Gastrocnemius medialis (tissue), 4 donors: ENCODE data around the gene PADI3. TPM values are rescaled to one million over a fixed set of nuclear protein-coding genes. Genes with fewer than 3 reads are reported as not detected.

ENCODE experiments used
- ATAC-seq, 2 donors: fragments of 150-250 bp; one replicate each; pipeline ENCODE4 v1.9.1; 2016
- DNase-seq, 2 donors: peaks; one replicate each; pipeline ENCODE4 v3.0.0-alpha.2; 2019
- H3K27ac ChIP-seq, 4 donors: fragments of 200-600 bp; sonication (generic); 1 replicate in 1 of 4; 2 replicates in 3 of 4; pipeline ENCODE4 v1.5.1; 2016 to 2018; ENCODE audit warnings: mild to moderate bottlenecking in 2 of 4, moderate library complexity in 1 of 4
- H3K27me3 ChIP-seq, 3 donors: fragments of 200-600 bp; sonication (generic) in 2 of 3; 1 replicate in 1 of 3; 2 replicates in 2 of 3; pipeline versions ENCODE4 v1.5.1 to v1.6.0; 2016 to 2019; ENCODE audit warnings: mild to moderate bottlenecking in 1 of 3, moderate library complexity in 1 of 3
- H3K36me3 ChIP-seq, 2 donors: fragments of 200-600 bp; sonication (generic) in 1 of 2; one replicate each; pipeline ENCODE4 v1.5.1; 2017 to 2018
- H3K4me1 ChIP-seq, 2 donors: fragments of 200-600 bp; sonication (generic) in 1 of 2; one replicate each; pipeline ENCODE4 v1.5.1; 2016 to 2017; ENCODE audit warnings: mild to moderate bottlenecking in 2 of 2
- H3K4me3 ChIP-seq, 4 donors: fragments of 200-600 bp; sonication (generic) in 3 of 4; 1 replicate in 1 of 4; 2 replicates in 3 of 4; pipeline ENCODE4 v1.5.1; 2016 to 2019; ENCODE audit warnings: mild to moderate bottlenecking in 2 of 4
- H3K9me3 ChIP-seq, 3 donors: fragments of 200-600 bp; sonication (generic) in 2 of 3; 1 replicate in 1 of 3; 2 replicates in 2 of 3; pipeline ENCODE4 v1.5.1; 2016 to 2019
- POLR2A ChIP-seq, 2 donors: fragments of 450-650 bp; IDR thresholded peaks; one replicate each; pipeline ENCODE4 v1.6.1; 2017; ENCODE audit warnings: antibody characterized with exemption in 2 of 2, mild to moderate bottlenecking in 2 of 2, moderate library complexity in 2 of 2
- in situ Hi-C, 4 donors: fragments of 200-750 bp; cut with MboI; loops; one replicate each; pipeline versions ENCODE4 v1.15.0 to v1.8.0; 2017; ENCODE audit warnings: low sequenced_read_pairs in 4 of 4
- intact Hi-C: fragments of 100-400 bp; cut with DNase I; formaldehyde crosslinking; loops from one replicate; pipeline ENCODE4 v1.15.1; 2023; ENCODE audit warnings: low total_unique reads
- total RNA-seq, 4 donors: library from RNA; depleted of rRNA; stranded (reverse); fragments of >200 nt; gene quantifications; one replicate each; pipeline versions ENCODE4 v1.1.0 to v1.2.3, GENCODE V29; 2016
- TF ChIP-seq, protein P1 (sequence below), 5 experiments: fragments of 450-650 bp in 3 of 5; fragments of 200-600 bp in 2 of 5; sonication (generic) in 2 of 5; IDR thresholded peaks in 4 of 5; conservative IDR thresholded peaks in 1 of 5; 1 replicate in 4 of 5; 2 replicates in 1 of 5; pipeline ENCODE4 v1.5.1; 2016 to 2019; ENCODE audit warnings: antibody characterized with exemption in 5 of 5, mild to moderate bottlenecking in 3 of 5, moderate library complexity in 3 of 5

Gene PADI3
- total RNA-seq, 4 donors from 2014 or later = not detected

DNA sequence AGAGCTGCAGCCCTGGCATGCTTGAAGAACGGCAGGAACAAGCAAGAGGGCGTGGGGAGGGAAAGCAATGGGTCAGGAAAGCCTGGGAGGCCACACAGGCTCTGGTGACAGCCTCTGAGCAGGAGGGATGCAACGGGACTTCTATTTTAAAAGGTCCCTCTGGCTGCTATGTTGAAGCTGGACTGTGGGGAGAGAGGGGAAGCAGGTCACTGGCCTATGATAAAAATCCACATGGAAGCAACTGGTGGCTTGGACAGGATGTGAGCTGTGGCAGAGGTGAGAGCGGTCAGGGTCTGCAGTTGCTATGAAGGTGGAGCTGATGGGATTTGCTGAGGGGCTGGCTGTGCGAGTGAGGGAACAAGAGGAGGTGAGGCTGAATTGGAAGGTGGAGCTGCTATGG, 32.8 kb upstream of the PADI3 start:
- ATAC-seq (no peak), DNase-seq (no peak)
- H3K4me1 ChIP-seq = no peaks in the 10 kb centered on the region
- H3K27me3 ChIP-seq = peaks cover 11 to 41% (median 28%) of the 10 kb centered on the region in 3 donors
- in situ Hi-C loops (no loop called here), intact Hi-C loops (no loop called here)
- no peaks in the 10 kb centered on the region for H3K36me3 ChIP-seq
- H3K4me3 ChIP-seq = no peak overlapping the region
- no peak for TF ChIP-seq POLR2A (IDR thresholded peaks at IDR 0.05)
- TF ChIP-seq, protein P1, sequence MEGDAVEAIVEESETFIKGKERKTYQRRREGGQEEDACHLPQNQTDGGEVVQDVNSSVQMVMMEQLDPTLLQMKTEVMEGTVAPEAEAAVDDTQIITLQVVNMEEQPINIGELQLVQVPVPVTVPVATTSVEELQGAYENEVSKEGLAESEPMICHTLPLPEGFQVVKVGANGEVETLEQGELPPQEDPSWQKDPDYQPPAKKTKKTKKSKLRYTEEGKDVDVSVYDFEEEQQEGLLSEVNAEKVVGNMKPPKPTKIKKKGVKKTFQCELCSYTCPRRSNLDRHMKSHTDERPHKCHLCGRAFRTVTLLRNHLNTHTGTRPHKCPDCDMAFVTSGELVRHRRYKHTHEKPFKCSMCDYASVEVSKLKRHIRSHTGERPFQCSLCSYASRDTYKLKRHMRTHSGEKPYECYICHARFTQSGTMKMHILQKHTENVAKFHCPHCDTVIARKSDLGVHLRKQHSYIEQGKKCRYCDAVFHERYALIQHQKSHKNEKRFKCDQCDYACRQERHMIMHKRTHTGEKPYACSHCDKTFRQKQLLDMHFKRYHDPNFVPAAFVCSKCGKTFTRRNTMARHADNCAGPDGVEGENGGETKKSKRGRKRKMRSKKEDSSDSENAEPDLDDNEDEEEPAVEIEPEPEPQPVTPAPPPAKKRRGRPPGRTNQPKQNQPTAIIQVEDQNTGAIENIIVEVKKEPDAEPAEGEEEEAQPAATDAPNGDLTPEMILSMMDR (IDR thresholded peaks at IDR 0.05 in 4 of 5, conservative IDR thresholded peaks at IDR 0.05 in 1 of 5) = no peak
- no peak overlapping the region for H3K27ac ChIP-seq
- no peaks in the 10 kb centered on the region for H3K9me3 ChIP-seq

- H3K4me1 ChIP-seq = no peaks in the 10 kb centered on the region
- DNase-seq = no peak
- H3K4me3 ChIP-seq = no peak overlapping the region
- intact Hi-C loops = no loop called here
- H3K27ac ChIP-seq = no peak overlapping the region
- H3K27me3 ChIP-seq = peaks cover 0 to 36% (median 28%) of the 10 kb centered on the region in 3 donors
- H3K36me3 ChIP-seq = no peaks in the 10 kb centered on the region
- in situ Hi-C loops = no loop called here
- no peak for TF ChIP-seq POLR2A (IDR thresholded peaks at IDR 0.05)
- TF ChIP-seq, protein P1 (IDR thresholded peaks at IDR 0.05 in 4 of 5, conservative IDR thresholded peaks at IDR 0.05 in 1 of 5) = no peak
- no peaks in the 10 kb centered on the region for H3K9me3 ChIP-seq
- no peak for ATAC-seq
Measured at GRCh38 chr1:17217607-17218006, 31.3 kb upstream of the PADI3 start.

DNA sequence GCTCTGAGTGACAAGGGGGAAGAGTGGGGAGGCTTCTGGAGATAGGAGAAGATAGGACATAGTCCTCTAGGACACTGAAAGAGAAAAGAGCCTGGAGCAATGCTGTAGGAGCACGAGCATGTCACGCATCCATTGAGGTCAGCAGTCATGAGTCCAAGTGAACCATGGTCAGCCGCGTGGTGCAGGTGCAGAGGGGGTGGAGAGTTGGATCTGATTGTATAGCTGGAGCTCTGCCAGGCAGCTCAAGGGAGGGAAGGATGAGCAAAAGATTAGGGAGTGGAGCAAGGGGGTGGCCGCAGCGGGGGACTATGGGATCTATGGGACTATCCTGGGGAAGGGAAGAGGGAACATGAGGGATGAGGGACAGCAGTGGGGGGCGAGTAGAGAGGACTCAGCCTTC, 30.0 kb upstream of the PADI3 start:
- Histone ChIP-seq H3K27me3 (peaks cover 0 to 24% (median 18%) of the 10 kb centered on the region in 3 donors), H3K4me3 (no peak overlapping the region), H3K9me3 (no peaks in the 10 kb centered on the region), H3K27ac (no peak overlapping the region), H3K36me3 (no peaks in the 10 kb centered on the region), H3K4me1 (no peaks in the 10 kb centered on the region)
- intact Hi-C loops = no loop called here
- in situ Hi-C loops = no loop called here
- no peak for TF ChIP-seq POLR2A (IDR thresholded peaks at IDR 0.05)
- TF ChIP-seq, protein P1 (IDR thresholded peaks at IDR 0.05 in 4 of 5, conservative IDR thresholded peaks at IDR 0.05 in 1 of 5) = no peak
- DNase-seq (no peak), ATAC-seq (no peak)

- in situ Hi-C loops = no loop called here
- peaks cover 0 to 15% (median 7%) of the 10 kb centered on the region in 3 donors for H3K27me3 ChIP-seq
Measured at GRCh38 chr1:17220287-17220686, 28.6 kb upstream of the PADI3 start.

More at GRCh38 chr1:17220287-17220686, 28.6 kb upstream of the PADI3 start:
- Histone ChIP-seq H3K4me1 (no peaks in the 10 kb centered on the region), H3K9me3 (no peaks in the 10 kb centered on the region), H3K36me3 (no peaks in the 10 kb centered on the region), H3K4me3 (no peak overlapping the region), H3K27ac (no peak overlapping the region)
- TF ChIP-seq, protein P1 (IDR thresholded peaks at IDR 0.05 in 4 of 5, conservative IDR thresholded peaks at IDR 0.05 in 1 of 5) = no peak
- TF ChIP-seq POLR2A (IDR thresholded peaks at IDR 0.05) = no peak
- no peak for ATAC-seq
- no peak for DNase-seq
- intact Hi-C loops = no loop called here
